RCC 7860 (cell line): ENCODE measurements around the gene WDR73.

ENCODE experiments used
- DNase-seq: peaks from one replicate; pipeline ENCODE4 v3.0.0-alpha.2; 2015; ENCODE audit warnings: low spot score
- FAIRE-seq: peaks from 2 replicates; lab custom pipeline; 2012; peaks lifted over from hg19 to GRCh38; lab: Jason Lieb, UNC

Gene WDR73

DNA sequence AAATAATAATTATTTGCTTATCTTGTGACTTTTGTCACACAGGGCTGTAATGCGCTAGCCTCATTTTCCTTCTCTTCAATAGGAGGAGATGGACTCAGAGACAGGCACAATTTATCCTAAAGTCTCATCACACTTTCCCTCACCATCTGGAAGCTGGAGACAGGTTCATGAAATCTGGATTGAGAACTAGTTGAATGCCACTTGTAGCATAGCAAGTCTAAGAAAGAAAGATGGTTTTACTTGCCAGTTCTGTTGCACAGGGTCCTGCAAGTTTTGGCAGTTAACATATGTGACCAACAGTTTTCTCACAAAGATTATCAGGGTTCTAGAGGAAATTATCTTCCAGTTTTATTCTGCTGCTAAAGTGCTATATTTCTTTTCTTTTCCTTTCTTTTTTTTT is 62.3 kb downstream of the WDR73 start:
- DNase-seq (no peak), FAIRE-seq (no peak)

DNA sequence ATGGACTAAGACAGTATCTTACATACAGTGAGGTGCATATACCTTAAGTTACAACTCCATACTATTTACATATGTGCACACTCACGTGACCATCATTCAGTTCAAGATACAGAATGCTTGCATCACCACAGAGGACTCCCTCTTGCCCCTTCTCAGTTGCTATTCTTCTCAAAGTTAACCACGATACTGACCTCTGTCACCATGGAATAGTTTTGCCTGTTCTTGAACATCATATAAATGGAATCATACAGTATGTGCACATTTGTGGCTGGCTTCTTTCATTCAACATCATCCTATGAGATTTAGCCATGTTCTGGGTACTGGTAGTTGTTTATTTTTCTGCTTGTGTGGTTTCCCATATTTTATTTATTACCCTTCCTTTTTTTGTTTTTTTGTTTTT is 63.7 kb downstream of the WDR73 start:
- no peak for FAIRE-seq
- no peak for DNase-seq
